Right renal cortex interstitium (tissue), 3 donors: Measurements from ENCODE around the gene OMD. TPM values are rescaled to one million over a fixed set of nuclear protein-coding genes. Genes with fewer than 3 reads are reported as not detected.
"Not testable (repeated sequence)": the region's sequence is repeated elsewhere in the genome, so short reads cannot be mapped to it uniquely, and the experiment has no call there.

Source experiments
- DNase-seq, 3 donors: peaks; one replicate each; pipeline ENCODE4 v3.0.0-alpha.2; 2013; ENCODE audit warnings: low read depth in 3 of 3, low spot score in 2 of 3
- polyA plus RNA-seq, 3 donors: library from polyadenylated mRNA; unstranded; fragments of 120-200 nt; gene quantifications; one replicate each; pipeline ENCODE4 v1.2.1, GENCODE V29; 2013; ENCODE audit not compliant: insufficient read length in 3 of 3

Gene OMD
- polyA plus RNA-seq, 3 donors, result 0.41 to 1.5 (median 1.1) TPM

GRCh38 chr9:92422611-92423338 is 1.5 kb downstream of the OMD start:
- DNase-seq, result no peak

GRCh38 chr9:92414566-92414965 is 9.7 kb downstream of the OMD start:
- DNase-seq, result no peak

- not testable (repeated sequence) for DNase-seq
Measured at GRCh38 chr9:92411157-92411556, 13.1 kb downstream of the OMD start.

- no peak for DNase-seq
Measured at GRCh38 chr9:92408747-92409478, 15.4 kb downstream of the OMD start.

- DNase-seq, result no peak
Measured at GRCh38 chr9:92407818-92408217, 16.5 kb downstream of the OMD start.

GRCh38 chr9:92406477-92406876 is 17.8 kb downstream of the OMD start:
- no peak for DNase-seq

- no peak for DNase-seq
Measured at GRCh38 chr9:92405818-92406217, 18.5 kb downstream of the OMD start.

- no peak for DNase-seq
Measured at GRCh38 chr9:92404042-92404836, 20.0 kb downstream of the OMD start, which contains the start of gene OGN. Gene OGN, minus strand, starts transcription at chr9:92404578. Its CDS starts 1,171 bp downstream, at chr9:92403407.

GRCh38 chr9:92402826-92403745 is 21.2 kb downstream of the OMD start:
- no peak for DNase-seq

GRCh38 chr9:92402360-92402759 is 21.9 kb downstream of the OMD start:
- no peak for DNase-seq

GRCh38 chr9:92397853-92398252 is 26.4 kb downstream of the OMD start:
- no peak for DNase-seq

GRCh38 chr9:92395617-92396016 is 28.7 kb downstream of the OMD start:
- DNase-seq, result no peak

GRCh38 chr9:92393686-92394085 is 30.6 kb downstream of the OMD start:
- DNase-seq, result no peak

GRCh38 chr9:92392690-92393089 is 31.6 kb downstream of the OMD start:
- DNase-seq, result no peak

- DNase-seq, result no peak
Measured at GRCh38 chr9:92385953-92386352, 38.3 kb downstream of the OMD start.

GRCh38 chr9:92385477-92385876 is 38.8 kb downstream of the OMD start:
- no peak for DNase-seq

GRCh38 chr9:92385001-92385400 is 39.3 kb downstream of the OMD start:
- DNase-seq, result no peak

- no peak for DNase-seq
Measured at GRCh38 chr9:92384375-92384774, 39.9 kb downstream of the OMD start.

- DNase-seq, result no peak
Measured at GRCh38 chr9:92381775-92382174, 42.5 kb downstream of the OMD start.

- no peak for DNase-seq
Measured at GRCh38 chr9:92380603-92381002, 43.7 kb downstream of the OMD start.
